Measurements from ENCODE around the gene FARP2. TPM values are rescaled to one million over a fixed set of nuclear protein-coding genes. Genes with fewer than 3 reads are reported as not detected.
"Not testable (repeated sequence)": the region's sequence is repeated elsewhere in the genome, so short reads cannot be mapped to it uniquely, and the experiment has no call there.

Gene FARP2
- total RNA-seq, 1 donor from 2014 or later = 36.6 TPM

- intact Hi-C loops (cut with micrococcal nuclease) = loop anchor here (5.0 kb wide), 3 partner anchors 87 to 797 kb away; partner anchors contain the start of gene DUSP28
Observed at GRCh38 chr2:241359481-241360045, 3.5 kb downstream of the FARP2 start.

GRCh38 chr2:241363426-241363825, 7.3 kb downstream of the FARP2 start:
- no peak overlapping the region for H3K27ac Mint-ChIP-seq
- intact Hi-C loops (cut with micrococcal nuclease) = no loop called here
- H3K4me1 Mint-ChIP-seq (ENCODE audit: low read depth) = peaks cover 21% of the 10 kb centered on the region
- H3K36me3 Mint-ChIP-seq (ENCODE audit: low read depth) = no peaks in the 10 kb centered on the region
- H3K9me3 Mint-ChIP-seq = no peaks in the 10 kb centered on the region
- peaks cover under 1% of the 10 kb centered on the region for H3K27me3 Mint-ChIP-seq (ENCODE audit: insufficient read depth)
- DNase-seq (ENCODE audit: low spot score) = no peak
- no peak overlapping the region for H3K4me3 Mint-ChIP-seq

More at GRCh38 chr2:241359481-241360045, 3.5 kb downstream of the FARP2 start:
- H3K27me3 Mint-ChIP-seq (ENCODE audit: insufficient read depth) = peaks cover 2% of the 10 kb centered on the region
- peaks cover 33% of the 10 kb centered on the region for H3K4me1 Mint-ChIP-seq (ENCODE audit: low read depth)
- H3K9me3 Mint-ChIP-seq = no peaks in the 10 kb centered on the region
- no peak for DNase-seq (ENCODE audit: low spot score)
- no peak overlapping the region for H3K27ac Mint-ChIP-seq
- H3K4me3 Mint-ChIP-seq = no peak overlapping the region
- H3K36me3 Mint-ChIP-seq (ENCODE audit: low read depth) = peaks cover under 1% of the 10 kb centered on the region

DNA sequence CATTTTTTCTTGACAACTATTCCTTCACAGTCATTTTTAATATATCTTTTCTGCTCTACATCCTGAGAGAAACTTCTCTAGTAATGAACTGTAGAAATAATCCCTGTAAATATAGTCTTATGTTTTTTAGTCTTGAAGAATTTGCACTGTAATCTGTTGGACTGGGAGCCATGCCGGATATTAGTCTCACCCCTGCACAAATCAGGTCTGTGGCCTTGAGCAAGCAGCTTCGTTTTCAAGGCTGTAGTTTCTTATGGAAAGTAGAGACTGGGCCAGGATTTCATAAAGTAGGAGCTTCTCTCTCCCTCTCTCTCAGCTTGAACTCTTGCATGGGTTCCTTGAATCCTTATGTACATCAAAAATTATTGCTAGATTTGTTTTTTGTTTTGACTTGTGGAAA, 8.7 kb downstream of the FARP2 start:
- Mint-ChIP-seq H3K27ac (no peak overlapping the region), H3K9me3 (no peaks in the 10 kb centered on the region), H3K36me3 (ENCODE audit: low read depth) (no peaks in the 10 kb centered on the region), H3K27me3 (ENCODE audit: insufficient read depth) (no peaks in the 10 kb centered on the region), H3K4me3 (no peak overlapping the region), H3K4me1 (ENCODE audit: low read depth) (peaks cover 11% of the 10 kb centered on the region)
- DNase-seq (ENCODE audit: low spot score) = no peak
- intact Hi-C loops (cut with micrococcal nuclease) = no loop called here

DNA sequence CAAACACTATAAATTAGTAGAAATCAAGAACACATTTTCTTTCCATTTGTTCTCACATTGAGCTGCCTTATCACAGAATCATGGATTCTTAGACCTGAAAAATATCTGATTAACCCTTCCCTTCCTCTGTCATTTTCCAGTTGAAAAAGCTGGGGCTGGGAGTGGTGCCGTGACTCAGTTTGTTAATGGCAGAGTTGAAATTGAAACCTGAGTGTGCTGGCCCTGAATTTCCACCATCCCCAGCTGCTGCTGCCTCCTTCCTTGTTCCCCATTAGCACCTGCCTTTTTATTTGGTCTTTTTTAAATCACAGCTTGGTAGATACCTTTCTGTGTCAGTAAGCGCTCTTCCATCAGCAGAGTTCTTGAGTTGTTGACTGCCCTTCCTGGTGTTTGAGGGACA, 10.6 kb downstream of the FARP2 start:
- H3K27ac Mint-ChIP-seq = no peak overlapping the region
- peaks cover 10% of the 10 kb centered on the region for H3K4me1 Mint-ChIP-seq (ENCODE audit: low read depth)
- intact Hi-C loops (cut with micrococcal nuclease) = no loop called here
- no peaks in the 10 kb centered on the region for H3K36me3 Mint-ChIP-seq (ENCODE audit: low read depth)
- H3K9me3 Mint-ChIP-seq = no peaks in the 10 kb centered on the region
- no peak for DNase-seq (ENCODE audit: low spot score)
- H3K4me3 Mint-ChIP-seq = no peak overlapping the region
- no peaks in the 10 kb centered on the region for H3K27me3 Mint-ChIP-seq (ENCODE audit: insufficient read depth)

DNA sequence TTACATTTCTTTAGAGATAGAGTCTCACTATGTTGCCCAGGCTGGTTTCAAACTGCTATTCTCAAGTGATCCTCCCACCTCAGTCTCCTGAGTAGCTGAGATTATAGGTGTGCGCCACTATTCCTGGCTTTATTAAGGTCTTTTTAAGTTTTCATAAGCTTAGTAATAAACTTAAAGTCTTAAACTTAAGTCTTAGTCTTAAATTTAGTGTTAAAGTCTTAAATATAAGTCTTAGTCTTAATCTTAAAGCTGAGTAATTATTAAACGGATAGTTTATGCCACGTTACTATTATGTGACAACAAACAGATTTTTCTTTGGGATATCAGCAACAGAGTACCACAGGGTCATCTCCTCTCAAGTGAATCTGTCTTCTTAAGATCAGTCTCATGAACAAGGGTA, 12.6 kb downstream of the FARP2 start:
- Mint-ChIP-seq H3K4me3 (no peak overlapping the region), H3K27ac (no peak overlapping the region), H3K27me3 (ENCODE audit: insufficient read depth) (no peaks in the 10 kb centered on the region), H3K4me1 (ENCODE audit: low read depth) (peaks cover 3% of the 10 kb centered on the region), H3K36me3 (ENCODE audit: low read depth) (peaks cover 4% of the 10 kb centered on the region), H3K9me3 (no peaks in the 10 kb centered on the region)
- intact Hi-C loops (cut with micrococcal nuclease) = no loop called here
- no peak for DNase-seq (ENCODE audit: low spot score)

GRCh38 chr2:241372361-241372992, 16.4 kb downstream of the FARP2 start:
- H3K4me1 Mint-ChIP-seq (ENCODE audit: low read depth) = no peaks in the 10 kb centered on the region
- intact Hi-C loops (cut with micrococcal nuclease) = no loop called here

GRCh38 chr2:241373446-241373845, 17.4 kb downstream of the FARP2 start:
- intact Hi-C loops (cut with micrococcal nuclease) = no loop called here
- Mint-ChIP-seq H3K27me3 (ENCODE audit: insufficient read depth) (no peaks in the 10 kb centered on the region), H3K36me3 (ENCODE audit: low read depth) (peaks cover 8% of the 10 kb centered on the region), H3K4me3 (no peak overlapping the region), H3K27ac (no peak overlapping the region), H3K4me1 (ENCODE audit: low read depth) (no peaks in the 10 kb centered on the region), H3K9me3 (no peaks in the 10 kb centered on the region)
- DNase-seq (ENCODE audit: low spot score) = no peak

More at GRCh38 chr2:241372361-241372992, 16.4 kb downstream of the FARP2 start:
- H3K27me3 Mint-ChIP-seq (ENCODE audit: insufficient read depth) = no peaks in the 10 kb centered on the region
- no peak for DNase-seq (ENCODE audit: low spot score)
- H3K4me3 Mint-ChIP-seq = no peak overlapping the region
- peaks cover 8% of the 10 kb centered on the region for H3K36me3 Mint-ChIP-seq (ENCODE audit: low read depth)
- H3K9me3 Mint-ChIP-seq = no peaks in the 10 kb centered on the region
- H3K27ac Mint-ChIP-seq = no peak overlapping the region

GRCh38 chr2:241373906-241374305, 17.8 kb downstream of the FARP2 start:
- H3K4me3 Mint-ChIP-seq; H3K9me3 Mint-ChIP-seq; intact Hi-C loops (cut with micrococcal nuclease); H3K4me1 Mint-ChIP-seq (ENCODE audit: low read depth); DNase-seq (ENCODE audit: low spot score); H3K27ac Mint-ChIP-seq; H3K36me3 Mint-ChIP-seq (ENCODE audit: low read depth); H3K27me3 Mint-ChIP-seq (ENCODE audit: insufficient read depth): not testable (repeated sequence)

DNA sequence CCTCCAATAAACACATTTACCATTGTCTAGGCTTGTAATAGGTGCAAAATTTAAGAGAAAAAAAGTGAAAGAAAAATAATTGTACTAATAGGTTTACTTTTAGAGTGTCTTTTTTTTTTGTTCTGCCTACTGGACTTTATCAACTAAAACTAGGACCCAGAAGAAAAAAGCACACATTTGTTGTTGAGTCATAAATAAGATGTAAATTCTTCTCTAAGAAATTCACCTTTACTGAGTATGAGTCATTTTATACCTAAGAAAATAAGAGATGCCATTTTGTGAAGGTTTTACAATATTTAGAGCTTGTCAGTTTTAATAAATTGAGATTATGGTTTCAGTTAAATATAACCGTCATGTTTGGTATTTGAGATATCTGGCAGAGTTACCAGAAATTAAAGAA, 19.2 kb downstream of the FARP2 start:
- DNase-seq (ENCODE audit: low spot score) = no peak
- no peak overlapping the region for H3K27ac Mint-ChIP-seq
- no peaks in the 10 kb centered on the region for H3K9me3 Mint-ChIP-seq
- H3K27me3 Mint-ChIP-seq (ENCODE audit: insufficient read depth) = no peaks in the 10 kb centered on the region
- intact Hi-C loops (cut with micrococcal nuclease) = no loop called here
- peaks cover 9% of the 10 kb centered on the region for H3K36me3 Mint-ChIP-seq (ENCODE audit: low read depth)
- no peak overlapping the region for H3K4me3 Mint-ChIP-seq
- H3K4me1 Mint-ChIP-seq (ENCODE audit: low read depth) = peaks cover 4% of the 10 kb centered on the region

DNA sequence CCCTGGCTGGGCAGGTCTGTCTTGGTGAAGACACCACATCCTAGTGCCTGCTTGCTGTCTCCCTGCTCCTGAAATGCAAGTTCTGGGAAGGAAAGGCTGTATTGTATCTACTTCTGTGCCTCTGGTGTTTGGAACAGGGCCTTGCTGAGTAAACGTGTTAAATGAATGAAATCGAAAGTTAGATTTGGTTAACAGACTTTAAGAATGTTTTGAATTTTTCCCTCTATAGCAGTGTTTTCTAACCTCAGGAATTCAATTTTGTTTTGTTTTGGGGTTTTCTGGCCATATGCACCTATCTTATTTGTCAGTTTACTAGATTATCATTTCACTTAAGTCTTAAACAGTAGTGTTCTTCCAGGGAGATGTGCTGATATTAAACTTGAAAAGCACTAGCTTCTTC, 20.7 kb downstream of the FARP2 start:
- Mint-ChIP-seq H3K27me3 (ENCODE audit: insufficient read depth) (no peaks in the 10 kb centered on the region), H3K4me3 (no peak overlapping the region), H3K9me3 (no peaks in the 10 kb centered on the region), H3K27ac (no peak overlapping the region), H3K4me1 (ENCODE audit: low read depth) (peaks cover 4% of the 10 kb centered on the region), H3K36me3 (ENCODE audit: low read depth) (peaks cover 9% of the 10 kb centered on the region)
- DNase-seq (ENCODE audit: low spot score) = no peak
- intact Hi-C loops (cut with micrococcal nuclease) = no loop called here

DNA sequence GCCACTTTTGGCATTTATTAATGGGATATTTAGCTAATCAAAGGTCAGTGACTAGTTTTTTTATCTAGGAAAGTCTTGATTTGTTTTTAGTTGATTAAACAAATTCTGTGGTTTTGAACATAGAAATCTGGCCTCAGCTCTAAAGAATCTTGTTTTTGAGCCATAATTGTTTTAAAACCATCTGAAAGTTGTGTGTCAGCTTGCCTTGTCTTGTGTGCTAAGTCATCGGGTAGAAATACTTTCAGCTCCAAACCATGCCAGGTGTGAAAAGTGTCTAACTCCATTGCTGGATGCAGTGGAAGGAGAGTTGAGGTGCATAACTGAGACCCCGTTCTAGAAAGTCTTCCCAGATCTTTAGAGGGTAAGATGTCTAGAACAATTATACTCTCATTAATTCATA, 22.7 kb downstream of the FARP2 start:
- H3K4me1 Mint-ChIP-seq (ENCODE audit: low read depth) = peaks cover 11% of the 10 kb centered on the region
- H3K4me3 Mint-ChIP-seq = no peak overlapping the region
- intact Hi-C loops (cut with micrococcal nuclease) = no loop called here
- no peak overlapping the region for H3K27ac Mint-ChIP-seq
- no peaks in the 10 kb centered on the region for H3K9me3 Mint-ChIP-seq
- peaks cover 5% of the 10 kb centered on the region for H3K36me3 Mint-ChIP-seq (ENCODE audit: low read depth)
- no peak for DNase-seq (ENCODE audit: low spot score)
- no peaks in the 10 kb centered on the region for H3K27me3 Mint-ChIP-seq (ENCODE audit: insufficient read depth)

- intact Hi-C loops (cut with micrococcal nuclease) = no loop called here
- no peak overlapping the region for H3K4me3 Mint-ChIP-seq
- no peaks in the 10 kb centered on the region for H3K27me3 Mint-ChIP-seq (ENCODE audit: insufficient read depth)
- H3K27ac Mint-ChIP-seq = no peak overlapping the region
- no peaks in the 10 kb centered on the region for H3K9me3 Mint-ChIP-seq
- DNase-seq (ENCODE audit: low spot score) = no peak
- H3K4me1 Mint-ChIP-seq (ENCODE audit: low read depth) = peaks cover 11% of the 10 kb centered on the region
- H3K36me3 Mint-ChIP-seq (ENCODE audit: low read depth) = peaks cover 5% of the 10 kb centered on the region
Observed at GRCh38 chr2:241379481-241380480, 23.7 kb downstream of the FARP2 start.

- no peaks in the 10 kb centered on the region for H3K9me3 Mint-ChIP-seq
- DNase-seq (ENCODE audit: low spot score) = no peak
Observed at GRCh38 chr2:241381872-241382271, 25.8 kb downstream of the FARP2 start.

More at GRCh38 chr2:241381872-241382271, 25.8 kb downstream of the FARP2 start:
- Mint-ChIP-seq H3K4me1 (ENCODE audit: low read depth) (peaks cover 11% of the 10 kb centered on the region), H3K27ac (no peak overlapping the region), H3K4me3 (no peak overlapping the region), H3K27me3 (ENCODE audit: insufficient read depth) (no peaks in the 10 kb centered on the region), H3K36me3 (ENCODE audit: low read depth) (peaks cover 4% of the 10 kb centered on the region)
- intact Hi-C loops (cut with micrococcal nuclease) = no loop called here

All from activated T-helper 1 cell treated with anti-CD3 and anti-CD28 coated beads, Interleukin-12 subunit alpha, Interleukin-12 subunit beta, Interleukin-2, Interleukin-4 antibody, amounts not matched to agents 30 ng/mL and 10 ng/mL and 1 ng/mL, durations not matched to agents 14 hours and 24 hours and 36 hours (primary cell).